ENCODE results near the gene SAE1.
A peak's percentile ranks its signal among the peaks of the same experiment; 100 is the strongest.

SAE1 gene

DNA sequence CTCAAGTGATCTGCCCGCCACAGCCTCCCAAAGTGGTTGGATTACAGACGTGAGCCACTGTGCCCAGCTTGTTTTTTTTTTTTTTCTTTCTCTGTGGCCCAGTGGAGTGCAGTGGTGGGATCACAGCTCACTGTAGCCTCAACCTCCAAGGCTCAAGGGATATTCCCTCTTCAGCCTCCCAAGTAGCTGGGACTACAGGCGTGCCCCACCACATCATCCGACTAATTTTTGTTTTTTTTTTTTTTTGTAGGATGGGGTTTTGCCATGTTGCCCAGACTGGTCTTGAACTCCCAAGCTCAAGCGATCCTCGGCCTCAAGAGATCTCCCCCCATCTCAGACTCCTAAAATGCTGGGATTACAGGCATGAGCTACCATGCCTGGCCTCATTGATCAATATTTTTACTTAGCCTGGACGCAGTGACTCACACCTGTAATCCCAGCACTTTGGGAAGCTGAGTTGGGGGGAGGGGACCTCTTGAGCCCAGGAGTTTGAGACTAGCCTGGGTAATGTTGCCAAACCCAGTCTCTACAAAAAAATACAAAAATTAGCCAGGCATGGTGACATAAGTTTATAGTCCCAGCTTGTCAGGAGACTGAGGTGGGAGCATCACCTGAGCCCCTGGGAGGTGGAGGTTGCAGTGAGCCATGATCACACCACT, 1.7 kb downstream of the SAE1 start:
- no peak for DNase-seq

DNA sequence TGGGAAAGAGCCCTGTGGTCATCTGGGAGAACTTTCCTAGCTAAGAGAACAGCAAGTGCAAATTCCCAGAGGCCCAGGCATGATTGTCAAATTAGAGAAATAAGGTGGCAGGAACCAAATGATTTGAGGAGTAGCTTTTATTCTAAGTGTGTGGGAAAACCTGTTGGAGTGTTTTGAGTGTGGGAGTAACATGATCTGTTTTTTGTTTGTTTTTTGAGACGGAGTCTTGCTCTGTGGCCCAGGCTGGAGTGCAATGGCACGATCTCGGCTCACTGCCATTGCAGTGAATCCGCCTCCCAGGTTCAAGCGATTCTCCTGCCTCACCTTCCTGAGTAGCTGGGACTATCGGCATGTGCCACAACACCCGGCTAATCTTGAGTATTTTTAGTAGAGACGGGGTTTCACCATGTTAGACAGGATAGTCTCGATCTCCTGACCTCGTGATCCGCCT, 2.4 kb downstream of the SAE1 start:
- DNase-seq = no peak

DNA sequence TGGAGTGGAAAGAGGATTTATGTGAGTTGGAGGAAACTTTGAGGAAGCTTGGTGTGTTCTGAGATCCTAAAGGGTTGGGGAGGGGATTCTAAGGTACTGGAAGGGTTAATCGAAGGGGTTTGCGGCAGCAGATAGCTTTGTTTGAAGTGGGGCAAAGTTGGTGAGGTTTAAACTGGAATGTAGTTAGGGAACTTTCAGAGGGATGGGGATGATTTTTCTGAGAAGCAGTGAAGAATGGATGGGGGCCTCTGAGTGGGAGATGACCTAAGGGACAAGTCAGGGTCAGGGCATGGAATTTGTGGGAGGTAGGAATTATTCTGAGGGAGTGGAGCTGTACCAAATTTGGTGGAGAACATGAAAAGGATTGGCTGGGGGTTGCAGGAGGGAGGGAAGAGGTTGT, 3.9 kb downstream of the SAE1 start:
- DNase-seq = no peak

DNA sequence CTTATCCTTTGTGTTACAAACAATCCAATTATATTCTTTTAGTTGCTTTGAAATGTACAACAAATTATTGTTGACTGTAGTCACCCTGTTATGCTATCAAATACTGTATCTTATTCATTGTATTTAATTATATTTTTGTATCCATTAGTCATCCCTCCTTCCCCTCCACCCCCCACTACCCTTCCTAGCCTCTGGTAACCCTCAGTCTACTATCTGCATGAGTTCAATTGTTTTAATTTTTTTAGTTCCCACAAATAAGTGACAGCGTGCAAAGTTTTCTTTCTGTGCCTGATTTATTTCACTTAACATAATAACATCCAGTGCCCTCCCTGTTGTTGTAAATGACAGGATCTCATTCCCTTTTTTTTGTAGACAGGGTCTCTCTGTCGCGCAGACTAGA, 4.5 kb downstream of the SAE1 start:
- no peak for DNase-seq

DNA sequence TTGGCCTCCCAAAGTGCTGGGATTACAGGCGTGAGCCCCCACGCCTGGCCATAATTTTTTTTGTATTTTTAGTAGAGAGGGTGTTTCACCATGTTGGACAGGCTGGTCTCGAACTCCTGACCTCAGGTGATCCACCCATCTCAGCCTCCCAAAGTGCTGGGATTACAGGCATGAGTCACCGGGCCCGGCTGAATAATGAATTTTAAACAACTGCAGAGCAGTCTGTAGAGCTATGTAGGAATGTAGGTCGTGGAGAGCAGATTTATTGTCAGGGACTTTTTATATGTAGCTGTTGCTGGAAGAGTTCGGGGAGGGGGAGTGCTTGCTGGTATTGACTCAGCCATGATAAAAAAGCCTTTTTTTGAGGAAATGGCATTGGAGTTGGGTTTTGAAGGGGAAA, 10.6 kb downstream of the SAE1 start:
- DNase-seq = peak in 1 of 2 experiments; percentile 42

DNA sequence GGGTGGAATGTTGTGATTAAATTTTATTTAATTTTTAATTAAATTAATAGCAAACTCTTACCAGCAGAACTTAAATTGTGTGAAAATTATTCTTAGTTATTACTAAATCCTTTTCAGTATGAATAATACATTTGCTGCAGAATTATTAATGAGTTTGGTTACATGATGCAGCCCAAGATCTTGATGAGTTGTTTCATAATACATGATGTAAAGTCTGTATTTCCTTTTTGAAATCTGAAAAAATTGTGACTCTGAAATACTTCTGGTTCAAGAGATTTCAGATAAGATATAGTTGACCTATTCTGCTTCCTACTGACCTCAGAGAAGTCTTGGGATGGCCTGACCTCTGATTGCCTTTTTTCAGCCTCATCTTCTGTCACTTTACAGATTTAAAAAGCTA, 11.1 kb downstream of the SAE1 start:
- DNase-seq = no peak

DNA sequence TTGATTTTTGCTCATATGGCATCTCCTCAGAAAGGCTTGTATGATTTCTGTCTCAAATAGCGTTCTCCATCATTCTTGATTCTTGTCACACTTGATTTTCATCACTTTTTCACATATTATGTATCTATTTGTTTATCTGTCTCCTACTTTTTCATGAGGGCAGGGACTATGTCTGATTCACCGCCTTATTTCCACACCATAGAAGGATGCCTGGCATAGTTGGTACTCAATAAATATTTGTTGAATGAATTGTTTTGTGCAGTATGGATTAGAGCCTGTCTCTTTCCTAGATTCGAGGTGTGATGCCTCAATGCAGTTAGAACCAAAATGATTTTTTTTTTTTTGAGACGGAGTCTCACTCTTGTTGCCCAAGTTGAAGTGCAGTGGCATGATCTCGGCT, 12.1 kb downstream of the SAE1 start:
- DNase-seq = no peak

DNA sequence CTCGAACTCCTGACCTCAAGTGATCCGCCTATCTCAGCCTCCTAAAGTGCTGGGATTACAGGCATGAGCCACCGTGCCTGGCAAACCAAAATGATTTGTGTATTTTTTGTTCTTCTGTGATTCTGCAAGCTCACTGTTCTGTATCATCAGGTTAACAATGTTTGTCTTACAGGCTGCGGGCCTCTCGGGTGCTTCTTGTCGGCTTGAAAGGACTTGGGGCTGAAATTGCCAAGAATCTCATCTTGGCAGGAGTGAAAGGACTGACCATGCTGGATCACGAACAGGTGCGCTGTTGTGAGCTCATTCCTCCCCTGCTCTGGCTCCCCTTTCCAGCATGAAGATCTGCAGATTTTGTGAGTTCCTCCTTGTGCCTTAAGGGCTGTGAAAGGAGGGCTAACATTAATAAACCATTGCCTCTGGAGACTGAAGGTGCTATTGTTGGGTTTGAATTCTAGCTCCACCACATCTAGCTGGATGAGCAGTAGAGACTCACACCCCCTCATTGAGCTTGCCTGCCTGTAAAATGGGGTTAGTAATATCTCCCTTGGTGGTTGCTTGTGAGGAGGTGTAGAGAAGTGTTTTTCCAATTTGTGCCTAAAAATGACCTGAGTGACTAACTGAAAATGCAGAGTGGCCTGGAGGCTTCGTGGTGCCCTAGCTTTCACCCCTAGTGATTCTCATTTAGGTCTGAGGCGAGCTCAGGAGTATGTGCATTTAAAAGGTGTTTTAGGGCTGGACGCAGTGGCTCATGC, 12.9 kb downstream of the SAE1 start:
- no peak for DNase-seq

DNA sequence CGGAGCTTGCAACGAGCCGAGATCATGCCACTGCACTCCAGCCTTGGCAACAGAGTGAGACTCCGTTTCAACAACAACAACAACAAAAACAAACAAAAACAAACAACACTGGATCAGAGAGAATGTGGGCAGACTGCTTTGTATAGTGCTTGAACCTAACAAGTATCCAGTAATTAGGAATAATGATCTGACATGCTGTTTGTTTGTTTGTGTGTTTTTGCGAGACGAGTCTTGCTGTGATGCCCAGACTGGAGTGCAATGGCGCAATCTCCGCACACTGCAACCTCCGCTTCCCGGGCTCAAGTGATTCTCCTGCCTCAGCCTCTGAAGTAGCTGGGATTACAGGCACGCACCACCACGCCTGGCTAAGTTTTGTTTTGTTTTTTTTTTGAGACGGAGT, 14.0 kb downstream of the SAE1 start:
- DNase-seq = no peak

DNA sequence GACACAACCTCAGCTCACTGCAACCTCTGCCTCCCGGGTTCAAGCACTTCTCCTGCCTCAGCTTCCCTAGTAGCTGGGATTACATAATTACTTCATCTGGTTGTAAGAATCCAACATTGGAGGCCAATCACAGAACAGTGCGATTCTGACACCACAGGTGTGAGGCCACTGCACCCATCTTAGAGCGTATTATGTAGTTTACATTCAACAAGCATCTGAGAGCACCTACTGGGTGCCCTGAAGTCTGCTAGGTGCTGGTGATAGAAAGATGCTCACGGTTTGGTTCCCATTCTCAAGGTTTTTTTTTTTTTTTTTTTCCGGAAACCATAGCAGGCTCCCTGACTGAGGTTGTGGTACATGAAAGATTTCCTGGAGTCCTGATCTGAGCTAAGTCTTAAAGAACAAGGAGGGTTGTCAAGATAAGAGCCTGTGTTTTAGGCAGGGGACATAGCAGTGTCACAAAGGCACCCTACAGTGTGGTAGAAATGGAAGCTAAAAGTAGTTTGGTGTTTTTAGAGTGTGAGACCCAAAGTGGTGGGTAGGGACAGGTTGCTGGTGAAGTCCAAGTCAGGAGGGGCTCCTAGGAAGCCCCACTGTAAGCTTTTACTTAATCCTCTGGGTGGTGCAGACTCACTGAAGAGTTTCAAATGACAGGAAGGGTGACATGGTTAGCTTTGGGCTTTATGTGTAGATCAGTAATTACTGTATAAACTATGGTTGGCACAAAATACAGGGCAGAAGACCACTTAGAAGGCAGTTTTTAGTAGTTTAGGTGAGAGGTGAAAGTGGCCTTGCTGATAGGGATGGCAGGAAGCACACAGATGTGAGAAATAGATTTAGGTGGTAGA, 15.2 kb downstream of the SAE1 start:
- DNase-seq = no peak

DNA sequence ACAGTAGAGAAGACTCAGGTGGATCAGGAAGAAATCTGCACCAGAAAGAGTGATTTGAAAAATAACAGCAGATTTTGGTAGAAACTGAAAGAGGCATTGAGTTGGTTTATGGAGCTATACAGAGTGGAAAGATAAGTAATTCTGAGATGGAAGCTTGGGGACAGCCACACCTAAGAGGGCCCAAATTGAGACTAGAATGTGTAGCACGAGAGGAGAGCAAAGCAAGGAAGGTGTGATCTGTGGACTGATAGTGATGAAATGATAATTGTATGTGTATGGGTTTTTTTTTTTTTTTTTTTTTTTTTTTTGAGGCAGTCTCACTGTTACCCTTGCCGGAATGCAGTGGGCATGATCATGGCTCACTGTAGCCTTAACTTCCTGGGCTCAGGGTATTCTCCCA, 16.3 kb downstream of the SAE1 start:
- no peak for DNase-seq

DNA sequence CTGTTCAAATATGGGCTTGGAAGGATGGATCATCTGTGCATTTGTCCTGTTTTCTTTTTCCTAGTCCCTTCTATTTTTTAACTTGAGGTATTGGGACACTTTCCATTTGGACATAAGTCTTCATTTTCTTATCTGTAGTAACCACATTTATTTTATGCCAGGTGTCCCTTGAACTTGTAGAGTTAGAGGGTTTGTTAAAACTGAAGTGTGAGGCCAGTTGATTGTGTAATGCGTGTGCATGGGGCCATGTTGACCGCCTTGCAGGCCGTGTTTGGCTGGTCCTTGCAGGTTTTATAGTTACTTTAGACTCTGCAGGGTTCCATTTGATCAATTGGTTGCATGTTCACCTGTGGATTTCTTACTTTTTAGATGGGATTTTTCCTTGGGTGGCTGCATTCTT, 21.0 kb downstream of the SAE1 start:
- no peak for DNase-seq

DNA sequence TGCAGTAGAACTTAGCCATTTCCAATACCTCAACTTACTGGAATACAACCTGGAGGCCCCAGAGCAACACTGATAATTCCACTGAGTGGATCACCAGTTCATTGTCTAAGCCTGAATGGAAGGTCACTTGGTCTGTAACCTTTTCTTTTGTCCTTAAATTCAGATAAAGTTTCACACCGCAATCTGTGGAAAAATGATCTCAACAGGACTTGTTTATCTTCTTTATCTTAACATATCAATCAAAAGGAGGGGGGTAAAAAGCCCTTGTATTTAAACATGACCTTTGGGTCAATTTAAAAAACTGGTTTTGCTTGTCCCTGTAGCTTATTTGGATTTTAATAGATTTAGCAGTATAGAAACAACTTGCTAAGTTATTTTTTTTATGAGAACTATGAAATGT, 21.6 kb downstream of the SAE1 start:
- no peak for DNase-seq

DNA sequence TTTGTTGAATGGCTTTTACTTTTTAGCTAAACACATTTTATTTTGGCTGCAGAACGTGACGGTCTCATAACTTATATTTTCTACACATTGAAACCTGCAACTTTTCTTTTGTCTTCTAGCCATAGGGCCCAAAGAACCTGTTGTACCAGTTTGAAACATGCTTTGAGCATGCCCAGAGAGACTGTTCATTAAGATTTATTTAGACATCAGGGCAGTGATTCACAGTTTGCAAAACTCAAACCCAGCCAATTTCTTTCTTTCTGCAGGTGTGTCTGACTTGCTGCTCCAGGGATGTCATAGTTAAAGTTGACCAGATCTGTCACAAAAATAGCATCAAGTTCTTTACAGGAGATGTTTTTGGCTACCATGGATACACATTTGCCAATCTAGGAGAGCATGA, 22.0 kb downstream of the SAE1 start:
- no peak for DNase-seq

DNA sequence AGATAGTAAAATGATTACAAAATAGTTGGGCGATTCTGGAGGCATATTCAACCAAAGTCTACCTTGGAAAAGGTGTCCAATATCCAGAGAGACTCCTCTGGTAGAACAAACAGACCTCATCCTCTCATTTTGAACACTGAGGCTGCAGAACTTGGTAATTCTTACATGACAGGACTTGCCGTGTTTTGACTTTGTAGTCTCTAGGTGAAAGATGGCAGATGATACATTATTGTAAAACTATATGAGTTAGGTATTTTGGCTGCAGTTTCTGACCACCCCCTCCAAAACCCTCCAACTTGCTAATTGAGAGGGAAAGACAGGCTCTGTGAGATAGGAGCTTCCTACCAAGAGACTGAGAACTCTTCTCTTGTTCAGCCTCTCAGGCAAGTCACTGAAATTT, 22.6 kb downstream of the SAE1 start:
- DNase-seq = no peak

DNA sequence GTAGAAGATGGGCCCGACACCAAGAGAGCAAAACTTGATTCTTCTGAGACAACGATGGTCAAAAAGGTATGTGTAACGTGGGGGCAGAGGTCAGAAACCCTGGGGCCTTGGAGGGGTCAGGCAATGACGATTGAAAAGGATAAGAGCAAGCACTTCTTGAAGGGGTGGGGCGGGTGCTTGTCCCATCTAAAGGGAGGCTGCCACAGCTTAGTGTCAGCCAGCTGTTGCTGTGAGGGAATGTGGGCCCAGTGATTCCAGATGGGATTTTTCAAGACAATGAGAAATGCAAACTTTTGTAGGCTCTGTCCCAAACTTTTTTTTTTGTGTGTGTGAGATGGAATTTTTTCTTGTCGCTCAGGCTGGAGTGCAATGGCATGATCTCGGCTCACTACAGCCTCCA, 24.5 kb downstream of the SAE1 start:
- DNase-seq = no peak

DNA sequence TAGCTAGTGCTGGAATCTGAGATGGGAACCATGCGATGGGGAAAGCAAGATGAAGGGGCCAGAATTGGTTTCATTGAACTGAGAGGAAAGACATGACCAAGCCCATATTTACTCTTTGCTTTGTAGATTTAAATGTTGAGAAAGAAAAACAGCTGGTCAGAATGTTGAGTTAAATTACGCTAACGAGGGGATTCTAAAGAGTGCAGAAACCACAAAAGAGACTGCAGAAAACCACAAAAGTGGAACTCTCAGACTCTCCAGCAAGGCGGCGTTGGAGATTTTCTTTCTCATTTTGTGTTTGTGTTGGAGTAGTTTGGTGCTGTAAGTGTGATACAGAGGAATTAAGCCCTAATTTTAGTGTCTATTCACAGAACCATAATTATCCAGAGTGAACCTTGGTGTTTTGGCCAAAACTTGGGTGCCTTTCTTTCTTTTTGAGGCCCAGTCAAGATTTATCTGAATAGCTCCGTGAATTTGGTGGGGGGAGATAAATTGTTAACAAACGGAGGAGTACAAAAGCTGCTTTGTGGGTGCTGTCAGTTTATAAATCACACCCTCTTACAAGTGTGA, 26.3 kb downstream of the SAE1 start:
- no peak for DNase-seq

DNA sequence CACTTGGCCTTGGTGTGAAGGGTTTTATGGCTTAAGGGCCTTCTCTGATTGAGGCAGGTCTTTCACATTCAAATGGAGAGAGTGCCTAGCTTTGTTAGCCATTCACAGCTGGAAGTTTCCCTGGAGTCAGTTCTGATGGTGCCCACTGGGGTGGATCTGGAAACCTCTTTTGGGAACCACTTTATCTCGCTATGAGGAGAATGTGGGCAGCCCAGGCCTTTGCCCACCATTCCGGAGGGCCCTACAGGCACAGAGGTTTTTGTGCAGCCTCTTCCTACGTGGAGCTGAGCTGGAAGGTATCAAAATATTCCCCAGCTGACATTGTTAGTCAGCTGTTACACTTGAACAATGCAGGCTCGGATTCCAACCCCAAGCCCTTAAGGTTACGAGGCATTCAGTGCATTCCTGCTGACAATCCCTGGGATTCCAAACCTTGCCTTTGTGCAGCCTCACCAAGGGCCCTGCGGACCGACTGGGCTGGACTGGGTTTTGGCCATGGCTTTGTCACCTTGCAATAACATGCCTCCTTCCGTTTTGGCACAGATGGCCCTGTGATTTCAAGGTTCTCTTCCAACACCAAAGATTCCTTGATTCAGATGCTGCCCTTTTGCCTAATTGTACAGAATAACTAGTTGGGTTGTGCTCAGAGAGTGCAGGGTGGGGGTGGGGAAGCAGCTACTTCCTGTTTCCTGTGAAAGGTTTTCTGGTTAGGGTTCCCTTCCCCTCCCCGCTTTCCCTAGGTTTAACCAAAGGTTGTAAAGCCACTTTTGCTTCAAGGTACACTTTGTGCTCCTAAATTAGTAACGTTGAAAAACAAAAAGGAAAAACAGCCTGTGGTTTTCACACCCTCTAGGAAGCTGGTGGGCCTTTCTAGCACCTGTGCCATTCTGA, 27.0 kb downstream of the SAE1 start:
- DNase-seq = peak in 1 of 2 experiments; percentile 42

DNA sequence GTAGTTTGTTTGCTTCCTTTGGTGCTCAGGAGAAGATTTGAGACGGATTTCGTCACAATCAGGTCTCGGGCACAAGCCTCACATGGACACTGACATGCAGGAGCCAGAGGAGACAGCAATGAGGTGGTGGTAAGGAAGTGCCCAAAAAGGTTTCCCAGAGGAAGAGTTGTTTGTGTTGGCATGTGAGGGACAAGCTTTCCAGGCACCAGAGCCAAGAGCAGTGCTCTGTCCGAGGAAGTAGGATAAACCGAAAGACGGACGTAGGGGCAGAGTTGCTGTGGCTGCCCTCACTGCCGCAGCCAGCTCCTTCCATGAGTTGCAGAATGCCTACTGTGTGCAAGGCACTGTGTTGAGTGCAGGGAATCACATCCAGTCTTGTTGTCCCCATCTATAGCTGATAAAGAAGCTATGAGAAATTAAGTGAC, 27.7 kb downstream of the SAE1 start:
- DNase-seq = no peak

DNA sequence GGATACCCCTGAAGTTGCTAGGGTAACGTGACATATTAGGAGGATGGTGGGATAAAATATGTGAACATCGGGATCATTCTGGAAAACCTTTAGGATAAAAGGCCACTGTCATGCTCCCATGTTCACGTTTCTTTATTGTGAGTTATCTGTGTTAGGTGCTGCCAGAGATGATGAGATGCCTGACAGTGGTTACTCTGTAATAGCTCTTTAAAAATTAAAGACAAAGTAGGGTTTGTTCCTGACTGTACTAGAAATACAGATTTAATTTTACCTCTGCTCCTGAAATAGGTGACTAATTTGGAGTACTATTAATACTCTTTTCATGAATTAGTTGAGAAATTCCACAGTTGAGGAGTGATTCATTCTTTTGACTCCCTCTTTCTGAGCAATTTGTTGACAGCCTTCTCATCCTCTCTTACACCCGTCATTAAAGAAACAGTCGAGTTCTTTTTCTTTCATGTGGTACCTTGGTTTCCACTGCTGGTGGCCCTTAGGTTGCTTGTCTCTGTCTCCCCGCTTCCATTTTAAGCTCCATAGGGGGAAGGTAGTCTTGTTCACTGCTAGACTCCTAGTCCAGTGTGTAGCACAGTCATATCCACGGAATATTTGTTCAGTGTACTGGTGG, 28.4 kb downstream of the SAE1 start:
- DNase-seq = peak; percentile 28 to 42

DNA sequence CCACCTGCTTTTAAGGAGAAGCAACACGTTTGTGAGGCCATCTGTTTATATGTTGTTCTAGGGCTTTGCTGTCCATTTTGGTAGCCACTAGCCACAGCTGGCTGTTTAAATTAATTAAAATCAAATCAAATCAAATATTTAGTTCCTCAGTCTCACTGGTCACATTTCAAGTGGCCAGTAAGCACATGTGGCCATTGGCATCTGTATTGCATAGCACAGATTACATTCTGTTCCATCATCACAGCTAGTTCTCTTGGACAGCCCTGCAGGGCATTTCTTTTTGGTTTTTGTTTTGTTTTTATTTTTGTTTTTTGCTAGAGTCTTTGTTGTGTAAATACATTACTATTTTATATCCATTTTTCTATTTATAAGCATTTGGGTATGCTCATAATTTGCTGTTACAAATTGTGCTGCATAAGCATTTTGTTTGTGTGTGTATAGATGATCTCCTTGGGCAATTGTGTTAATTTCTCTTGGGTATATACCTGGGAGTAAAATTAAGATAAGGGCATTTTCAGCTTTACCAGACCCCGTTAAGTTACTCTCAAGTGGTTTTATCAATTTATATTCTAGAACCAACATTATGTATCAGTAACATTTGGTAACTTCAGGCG, 31.3 kb downstream of the SAE1 start:
- DNase-seq = no peak

Measured in activated CD4-positive, alpha-beta T cell treated with anti-CD3 and anti-CD28 coated beads, Interleukin-2, amount 50 U/mL, for 48 hours (primary cell).